ENCODE results near the gene SYNE4.

- no peak for TF ChIP-seq REST (IDR thresholded peaks at IDR 0.05; ENCODE audit: insufficient read depth in 1 of 2, low read depth in 2 of 2, low read length in 1 of 2)
- TF ChIP-seq, protein P1, sequence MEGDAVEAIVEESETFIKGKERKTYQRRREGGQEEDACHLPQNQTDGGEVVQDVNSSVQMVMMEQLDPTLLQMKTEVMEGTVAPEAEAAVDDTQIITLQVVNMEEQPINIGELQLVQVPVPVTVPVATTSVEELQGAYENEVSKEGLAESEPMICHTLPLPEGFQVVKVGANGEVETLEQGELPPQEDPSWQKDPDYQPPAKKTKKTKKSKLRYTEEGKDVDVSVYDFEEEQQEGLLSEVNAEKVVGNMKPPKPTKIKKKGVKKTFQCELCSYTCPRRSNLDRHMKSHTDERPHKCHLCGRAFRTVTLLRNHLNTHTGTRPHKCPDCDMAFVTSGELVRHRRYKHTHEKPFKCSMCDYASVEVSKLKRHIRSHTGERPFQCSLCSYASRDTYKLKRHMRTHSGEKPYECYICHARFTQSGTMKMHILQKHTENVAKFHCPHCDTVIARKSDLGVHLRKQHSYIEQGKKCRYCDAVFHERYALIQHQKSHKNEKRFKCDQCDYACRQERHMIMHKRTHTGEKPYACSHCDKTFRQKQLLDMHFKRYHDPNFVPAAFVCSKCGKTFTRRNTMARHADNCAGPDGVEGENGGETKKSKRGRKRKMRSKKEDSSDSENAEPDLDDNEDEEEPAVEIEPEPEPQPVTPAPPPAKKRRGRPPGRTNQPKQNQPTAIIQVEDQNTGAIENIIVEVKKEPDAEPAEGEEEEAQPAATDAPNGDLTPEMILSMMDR (IDR thresholded peaks at IDR 0.05) = no peak; the same call in 1 of the 2 replicates
These were observed 31.0 kb downstream of the SYNE4 start for GRCh38 chr19:35977446-35978222.

Measured in Panc1 (cell line).